HL-60 (cell line): ENCODE results near the gene TTC28.

Experiments used
- DNase-seq, 2 experiments: peaks; one replicate each; pipeline ENCODE4 v3.0.0-alpha.2; 2010 to 2020; ENCODE audit warnings: low read depth in 1 of 2, low spot score in 1 of 2
- H3K27ac ChIP-seq: fragments of 250-450 bp; sonication (Bioruptor Pico); replicated peaks from 2 replicates; pipeline ENCODE4 v1.5.1; 2020; ENCODE audit warnings: mild to moderate bottlenecking, moderate library complexity
- H3K27me3 ChIP-seq: fragments of 250-450 bp; sonication (Bioruptor Pico); 2 replicates; pipeline ENCODE4 v1.5.1; 2021; ENCODE audit warnings: mild to moderate bottlenecking, moderate library complexity; ENCODE audit not compliant: insufficient read depth, poor library complexity, severe bottlenecking
- H3K4me3 ChIP-seq: replicated peaks from 2 replicates; pipeline ENCODE4 v1.5.1; 2011; ENCODE audit warnings: mild to moderate bottlenecking, control low read depth, low read length; ENCODE audit not compliant: insufficient read depth
- CTCF ChIP-seq: IDR thresholded peaks from one replicate; pipeline ENCODE4 v1.5.1; 2011; ENCODE audit warnings: low read length, control low read depth, inconsistent platforms; ENCODE audit not compliant: insufficient read depth
- GABPA ChIP-seq: IDR thresholded peaks from 2 replicates; pipeline ENCODE4 v1.6.1; 2012; ENCODE audit warnings: low read depth
- POLR2AphosphoS5 ChIP-seq: IDR thresholded peaks from 2 replicates; pipeline ENCODE4 v1.6.1; 2012; ENCODE audit warnings: low read depth
- REST ChIP-seq: IDR thresholded peaks from 2 replicates; pipeline ENCODE4 v1.6.1; 2012; ENCODE audit warnings: low read depth; ENCODE audit not compliant: insufficient replicate concordance
- SPI1 ChIP-seq: IDR thresholded peaks from 2 replicates; pipeline ENCODE4 v1.6.1; 2012; ENCODE audit warnings: low read depth, mild to moderate bottlenecking, borderline replicate concordance

Gene TTC28

GRCh38 chr22:27961182-27961581 is 718.5 kb downstream of the TTC28 start:
- TF ChIP-seq GABPA = no peak
- TF ChIP-seq REST = no peak
- TF ChIP-seq SPI1 = no peak
- TF ChIP-seq POLR2AphosphoS5 = no peak
- no peak for TF ChIP-seq CTCF
- Histone ChIP-seq H3K27me3 (no peaks in the 10 kb centered on the region), H3K27ac (no peak overlapping the region), H3K4me3 (no peak overlapping the region)
- DNase-seq = no peak

- no peak for DNase-seq
- H3K27me3 ChIP-seq = no peaks in the 10 kb centered on the region
- no peak overlapping the region for H3K4me3 ChIP-seq
- H3K27ac ChIP-seq = no peak overlapping the region
- TF ChIP-seq GABPA (no peak), REST (no peak), SPI1 (no peak), CTCF (no peak), POLR2AphosphoS5 (no peak)
Measured at GRCh38 chr22:27959335-27960090, 720.1 kb downstream of the TTC28 start.

- H3K27me3 ChIP-seq = no peaks in the 10 kb centered on the region
- no peak for DNase-seq
- H3K27ac ChIP-seq = no peak overlapping the region
- TF ChIP-seq REST = no peak
- TF ChIP-seq CTCF = no peak
- no peak for TF ChIP-seq GABPA
- TF ChIP-seq SPI1 = no peak
- TF ChIP-seq POLR2AphosphoS5 = no peak
- no peak overlapping the region for H3K4me3 ChIP-seq
Measured at GRCh38 chr22:27952779-27953178, 726.9 kb downstream of the TTC28 start.
